OCI-LY3 (cell line): Measurements from ENCODE around the gene KRT8.

Experiments used
- CTCF ChIP-seq: fragments of 200-600, 300-600 bp; sonication (generic); IDR thresholded peaks from 2 replicates; pipeline ENCODE4 v1.5.1; 2014; ENCODE audit warnings: antibody characterized with exemption, low read length, low read depth
- EZH2phosphoT487 ChIP-seq: fragments of 200-600 bp; shearing (Covaris generic); IDR thresholded peaks from 2 replicates; pipeline ENCODE4 v1.6.1; 2018; ENCODE audit warnings: antibody characterized with exemption, mixed run types, low read depth

GRCh38 chr12:52857500-52857899 is 47.4 kb downstream of the KRT8 start:
- TF ChIP-seq CTCF (no peak), EZH2phosphoT487 (no peak)
